HEK293T (cell line): ENCODE data around the gene GAR1.

Source experiments
- BHLHE40 ChIP-seq: fragments of 450-650 bp; IDR thresholded peaks from 2 replicates; pipeline ENCODE4 v1.6.1; 2016; ENCODE audit warnings: mild to moderate bottlenecking, moderate library complexity, borderline replicate concordance
- FOXA1 ChIP-seq: fragments of 450-650 bp; IDR thresholded peaks from 2 replicates; pipeline ENCODE4 v1.6.1; 2016; ENCODE audit warnings: mild to moderate bottlenecking
- FOXM1 ChIP-seq: fragments of 450-650 bp; IDR thresholded peaks from 2 replicates; pipeline ENCODE4 v1.6.1; 2017; ENCODE audit warnings: mild to moderate bottlenecking, borderline replicate concordance
- HDGF ChIP-seq: fragments of 450-650 bp; IDR thresholded peaks from 2 replicates; pipeline ENCODE4 v1.6.1; 2017; ENCODE audit warnings: antibody characterized with exemption, borderline replicate concordance
- NFRKB ChIP-seq: fragments of 450-650 bp; IDR thresholded peaks from 2 replicates; pipeline ENCODE4 v1.6.1; 2016; ENCODE audit warnings: mild to moderate bottlenecking, moderate library complexity
- PKNOX1 ChIP-seq: fragments of 450-650 bp; IDR thresholded peaks from 2 replicates; pipeline ENCODE4 v1.6.1; 2016
- ZNF384 ChIP-seq: fragments of 450-650 bp; IDR thresholded peaks from 2 replicates; pipeline ENCODE4 v1.6.1; 2016

DNA sequence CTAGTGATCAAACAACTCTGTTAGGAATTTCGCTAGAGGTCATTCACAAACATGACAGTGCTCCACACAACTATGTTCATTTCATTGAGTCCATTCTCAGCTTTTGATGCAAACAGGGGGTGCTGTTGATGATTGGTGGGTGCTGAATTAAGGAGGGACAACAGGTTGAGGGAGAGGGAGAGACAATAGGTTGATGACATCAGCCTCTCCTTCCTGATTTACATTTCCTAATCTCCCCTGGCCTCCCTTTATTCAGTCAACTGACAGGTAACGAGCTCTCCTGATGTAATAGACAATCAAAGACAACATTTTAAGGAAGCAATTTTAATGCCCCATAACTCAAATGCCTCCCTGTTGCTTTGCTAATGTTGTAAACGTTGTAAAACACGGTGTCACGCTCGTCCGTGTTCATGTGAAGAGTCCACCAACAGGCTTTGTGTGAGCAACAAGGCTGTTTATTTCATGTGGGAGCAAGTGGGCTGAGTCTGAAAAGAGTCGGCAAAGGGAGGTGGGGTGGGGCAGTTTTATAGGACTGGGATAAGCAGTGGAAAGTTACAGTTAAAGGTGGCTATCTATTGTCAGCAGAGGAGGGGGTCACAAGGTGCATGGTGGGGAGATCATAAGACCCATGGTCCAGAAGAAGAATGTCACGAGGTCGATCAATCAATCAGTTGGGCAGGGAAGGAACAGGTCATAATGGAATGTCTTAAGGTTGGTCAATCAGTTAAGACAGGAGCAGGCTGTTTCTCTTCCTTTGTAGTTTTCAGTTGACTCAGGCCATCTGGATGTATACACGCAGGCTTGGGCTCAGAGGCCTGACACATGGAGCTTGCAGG, 4.8 kb upstream of the GAR1 start:
- TF ChIP-seq ZNF384 (no peak), PKNOX1 (no peak), NFRKB (no peak), BHLHE40 (no peak), HDGF (no peak), FOXM1 (no peak), FOXA1 (no peak)
